ENCODE data around the gene SPAG8.

The SPAG8 gene

GRCh38 chr9:35806101-35806500, 6.0 kb downstream of the SPAG8 start:
- no peak for DNase-seq

- no peak for DNase-seq
These were observed 10.5 kb downstream of the SPAG8 start for GRCh38 chr9:35801328-35802128.

- DNase-seq, result no peak
These were observed 11.5 kb downstream of the SPAG8 start for GRCh38 chr9:35800530-35800929.

GRCh38 chr9:35798658-35799374, 13.2 kb downstream of the SPAG8 start:
- peak; percentile 62 to 66 for DNase-seq

GRCh38 chr9:35797311-35798109, 14.6 kb downstream of the SPAG8 start:
- DNase-seq, result no peak

GRCh38 chr9:35795695-35796094, 16.4 kb downstream of the SPAG8 start:
- no peak for DNase-seq

GRCh38 chr9:35793461-35793860, 18.6 kb downstream of the SPAG8 start:
- DNase-seq, result no peak

- DNase-seq, result no peak
These were observed 19.2 kb downstream of the SPAG8 start for GRCh38 chr9:35792826-35793225.

- DNase-seq, result no peak
These were observed 19.8 kb downstream of the SPAG8 start for GRCh38 chr9:35792024-35792813.

GRCh38 chr9:35791297-35791921, 20.7 kb downstream of the SPAG8 start, which contains the start of gene NPR2:
Gene NPR2, plus strand, starts transcription at chr9:35791591. Its CDS starts 818 bp downstream, at chr9:35792409.
- DNase-seq, result no peak

- DNase-seq, result peak; percentile 57 to 60
These were observed 21.4 kb downstream of the SPAG8 start for GRCh38 chr9:35790385-35791296.

GRCh38 chr9:35790025-35790384, 22.1 kb downstream of the SPAG8 start:
- no peak for DNase-seq

GRCh38 chr9:35789541-35789940, 22.5 kb downstream of the SPAG8 start:
- no peak for DNase-seq

- DNase-seq, result no peak
These were observed 28.6 kb downstream of the SPAG8 start for GRCh38 chr9:35783418-35783817.

GRCh38 chr9:35781066-35781465, 31.0 kb downstream of the SPAG8 start:
- no peak for DNase-seq

- no peak for DNase-seq
These were observed 33.6 kb downstream of the SPAG8 start for GRCh38 chr9:35778496-35778895.

GRCh38 chr9:35776018-35776417, 36.0 kb downstream of the SPAG8 start:
- no peak for DNase-seq

- no peak for DNase-seq
These were observed 37.0 kb downstream of the SPAG8 start for GRCh38 chr9:35774907-35775635.

- no peak for DNase-seq
These were observed 40.1 kb downstream of the SPAG8 start for GRCh38 chr9:35771943-35772342.

GRCh38 chr9:35771534-35771933, 40.5 kb downstream of the SPAG8 start:
- DNase-seq, result no peak
